Keratinocyte (primary cell): ENCODE results near the gene IST1.

ENCODE experiments used
- EZH2 ChIP-seq: IDR thresholded peaks from one replicate; pipeline ENCODE4 v1.6.1; 2012; ENCODE audit warnings: inconsistent platforms, mild to moderate bottlenecking, low read length, moderate library complexity
- TF ChIP-seq, protein P1 (sequence below), 3 experiments: IDR thresholded peaks in 1 of 3; conservative IDR thresholded peaks in 1 of 3; optimal IDR thresholded peaks in 1 of 3; 2 replicates in 2 of 3; 3 replicates in 1 of 3; pipeline versions ENCODE3 to v1.5.1; 2011; ENCODE audit warnings: low read length in 3 of 3, mild to moderate bottlenecking in 3 of 3, moderate library complexity in 2 of 3, control low read depth in 1 of 3, inconsistent platforms in 1 of 3; ENCODE audit not compliant: insufficient read depth in 2 of 3; ENCODE audit errors: extremely low read depth in 1 of 3

GRCh38 chr16:71923941-71924690 is 28.8 kb downstream of the IST1 start:
- TF ChIP-seq EZH2, result no peak
- TF ChIP-seq, protein P1, sequence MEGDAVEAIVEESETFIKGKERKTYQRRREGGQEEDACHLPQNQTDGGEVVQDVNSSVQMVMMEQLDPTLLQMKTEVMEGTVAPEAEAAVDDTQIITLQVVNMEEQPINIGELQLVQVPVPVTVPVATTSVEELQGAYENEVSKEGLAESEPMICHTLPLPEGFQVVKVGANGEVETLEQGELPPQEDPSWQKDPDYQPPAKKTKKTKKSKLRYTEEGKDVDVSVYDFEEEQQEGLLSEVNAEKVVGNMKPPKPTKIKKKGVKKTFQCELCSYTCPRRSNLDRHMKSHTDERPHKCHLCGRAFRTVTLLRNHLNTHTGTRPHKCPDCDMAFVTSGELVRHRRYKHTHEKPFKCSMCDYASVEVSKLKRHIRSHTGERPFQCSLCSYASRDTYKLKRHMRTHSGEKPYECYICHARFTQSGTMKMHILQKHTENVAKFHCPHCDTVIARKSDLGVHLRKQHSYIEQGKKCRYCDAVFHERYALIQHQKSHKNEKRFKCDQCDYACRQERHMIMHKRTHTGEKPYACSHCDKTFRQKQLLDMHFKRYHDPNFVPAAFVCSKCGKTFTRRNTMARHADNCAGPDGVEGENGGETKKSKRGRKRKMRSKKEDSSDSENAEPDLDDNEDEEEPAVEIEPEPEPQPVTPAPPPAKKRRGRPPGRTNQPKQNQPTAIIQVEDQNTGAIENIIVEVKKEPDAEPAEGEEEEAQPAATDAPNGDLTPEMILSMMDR (optimal IDR thresholded peaks at IDR 0.05 in 1 of 3, IDR thresholded peaks at IDR 0.05 in 1 of 3, conservative IDR thresholded peaks at IDR 0.05 in 1 of 3; ENCODE audit: extremely low read depth in 1 of 3, insufficient read depth in 2 of 3, low read length in 3 of 3), result no peak
